CD4-positive, alpha-beta T cell treated with Interleukin-6 for 4 hours (primary cell): Measurements from ENCODE around the gene BSG.
A peak's percentile ranks its signal among the peaks of the same experiment; 100 is the strongest.

Experiments
- DNase-seq: peaks from one replicate; pipeline ENCODE4 v3.0.0-alpha.2; 2020; ENCODE audit warnings: mixed read lengths

Gene BSG

DNA sequence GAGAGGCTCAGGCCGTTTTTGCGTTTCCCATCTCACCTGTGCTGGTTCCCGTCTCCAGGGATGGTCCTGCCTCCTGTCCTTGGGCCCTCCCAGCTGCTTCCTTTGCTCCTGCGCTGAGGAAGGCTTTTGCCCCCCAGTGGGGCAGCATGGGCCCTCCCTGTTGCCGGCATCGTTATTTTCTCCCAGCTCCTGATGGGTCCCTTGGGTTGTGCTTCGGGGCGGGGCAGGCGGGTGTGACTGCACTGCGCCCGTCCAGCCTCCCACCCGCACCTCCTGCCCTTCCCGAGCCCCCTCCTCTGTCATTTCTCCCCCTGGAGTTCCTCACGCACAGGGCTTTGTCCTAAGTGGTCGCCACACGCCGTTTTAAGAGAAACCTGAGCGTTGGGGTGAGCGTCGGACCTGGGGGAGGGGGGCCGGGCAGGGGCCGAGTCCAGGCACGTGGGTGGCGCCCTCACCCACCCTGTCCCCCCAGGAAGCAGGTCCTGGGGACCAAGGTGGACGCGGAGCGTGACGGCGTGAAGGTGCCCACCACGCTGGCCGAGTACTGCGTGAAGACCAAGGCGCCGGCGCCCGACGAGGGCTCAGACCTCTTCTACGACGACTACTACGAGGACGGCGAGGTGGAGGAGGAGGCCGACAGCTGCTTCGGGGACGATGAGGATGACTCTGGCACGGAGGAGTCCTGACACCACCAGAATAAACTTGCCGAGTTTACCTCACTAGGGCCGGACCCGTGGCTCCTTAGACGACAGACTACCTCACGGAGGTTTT, 31.3 kb upstream of the BSG start:
- DNase-seq = no peak

DNA sequence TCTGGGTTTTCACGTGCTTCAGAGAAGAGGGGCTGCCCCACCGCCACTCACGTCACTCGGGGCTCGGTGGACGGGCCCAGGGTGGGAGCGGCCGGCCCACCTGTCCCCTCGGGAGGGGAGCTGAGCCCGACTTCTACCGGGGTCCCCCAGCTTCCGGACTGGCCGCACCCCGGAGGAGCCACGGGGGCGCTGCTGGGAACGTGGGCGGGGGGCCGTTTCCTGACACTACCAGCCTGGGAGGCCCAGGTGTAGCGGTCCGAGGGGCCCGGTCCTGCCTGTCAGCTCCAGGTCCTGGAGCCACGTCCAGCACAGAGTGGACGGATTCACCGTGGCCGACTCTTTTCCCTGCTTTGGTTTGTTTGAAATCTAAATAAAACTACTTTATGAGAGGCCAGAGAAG, 30.7 kb upstream of the BSG start:
- DNase-seq = no peak

DNA sequence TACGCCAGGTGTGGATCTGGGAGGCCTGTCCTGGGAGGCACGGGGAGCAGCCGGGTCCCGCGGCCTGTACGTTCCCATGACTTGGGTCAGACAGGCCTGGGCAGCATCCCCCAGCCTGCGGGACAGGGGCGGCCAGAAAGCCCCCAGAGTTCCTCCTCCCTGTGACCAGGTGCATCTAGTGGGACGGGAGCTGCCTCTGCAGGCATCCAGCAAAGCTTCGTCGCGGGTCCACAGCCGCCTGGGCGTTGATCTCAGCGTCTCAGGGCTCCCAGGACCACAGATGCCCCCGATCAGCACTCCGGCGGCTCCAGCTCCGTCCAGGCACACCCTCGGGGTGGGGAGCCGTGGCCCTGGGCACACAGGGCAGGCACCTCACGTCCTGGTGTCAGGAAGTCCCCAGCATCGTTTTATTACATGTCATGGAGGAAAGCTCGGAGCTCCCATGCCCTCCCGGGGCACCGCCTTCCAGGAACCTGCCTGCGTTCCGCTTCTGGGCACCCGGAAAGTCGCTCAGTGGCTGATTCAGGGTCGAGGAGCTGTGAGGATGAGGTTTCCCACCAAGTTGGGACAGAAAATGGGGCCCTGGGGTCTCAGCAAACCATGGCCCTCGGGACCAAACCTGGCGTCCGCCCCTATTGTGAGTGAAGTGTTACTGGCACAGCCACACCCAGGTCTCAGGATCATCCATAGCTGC, 30.1 kb upstream of the BSG start:
- no peak for DNase-seq

DNA sequence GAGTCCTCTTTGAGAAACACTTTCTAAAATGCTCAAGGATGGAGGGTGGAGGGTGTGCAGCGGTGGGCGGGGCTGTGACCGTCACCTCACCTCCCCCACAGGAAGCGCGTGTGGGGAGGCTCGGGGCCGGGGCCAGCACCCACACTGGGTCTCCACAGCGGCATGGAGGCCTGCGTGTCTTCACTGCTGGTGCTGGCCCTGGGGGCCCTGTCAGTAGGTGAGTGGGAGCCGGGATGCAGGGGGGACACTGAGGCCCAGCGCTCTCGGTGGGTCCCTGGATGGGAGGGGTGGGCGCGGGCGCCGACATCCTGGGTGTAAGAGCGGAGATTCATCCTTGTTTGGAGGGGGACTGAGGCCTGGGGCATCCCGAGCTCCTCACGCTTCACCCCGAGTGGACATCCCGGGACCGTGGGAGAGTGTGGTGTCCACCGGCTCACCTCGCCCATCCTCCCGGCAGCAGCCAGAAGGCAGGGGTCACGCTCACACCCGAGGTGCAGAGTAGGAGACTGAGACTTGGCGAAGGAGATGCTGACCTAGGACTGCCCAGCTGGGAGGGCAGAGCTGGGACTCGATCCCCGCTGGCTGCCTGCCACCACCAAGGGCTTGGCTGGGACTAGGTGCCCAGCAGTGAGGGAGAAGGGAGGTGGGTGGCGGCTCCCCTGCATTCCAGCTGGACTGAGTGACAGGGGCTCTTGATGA, 28.3 kb upstream of the BSG start, which contains the start of gene GZMM:
Gene GZMM, plus strand, starts transcription at position 144 of the 699 bp plus-strand sequence. Its CDS starts 19 bp downstream, at position 163.
- peak; percentile 87 for DNase-seq

DNA sequence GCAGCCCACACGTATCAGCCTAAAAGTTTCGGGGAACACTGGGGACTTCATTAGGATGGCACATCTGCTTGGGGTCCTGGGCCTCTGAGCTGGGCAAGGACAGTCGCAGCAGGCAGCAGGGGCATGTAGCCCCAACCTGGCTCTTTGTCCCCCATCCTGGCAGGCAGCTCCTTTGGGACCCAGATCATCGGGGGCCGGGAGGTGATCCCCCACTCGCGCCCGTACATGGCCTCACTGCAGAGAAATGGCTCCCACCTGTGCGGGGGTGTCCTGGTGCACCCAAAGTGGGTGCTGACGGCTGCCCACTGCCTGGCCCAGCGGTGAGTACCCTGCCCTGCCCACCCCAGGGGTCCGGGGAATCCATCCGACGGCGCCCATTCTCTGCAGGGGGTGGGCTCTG, 25.3 kb upstream of the BSG start:
- no peak for DNase-seq

DNA sequence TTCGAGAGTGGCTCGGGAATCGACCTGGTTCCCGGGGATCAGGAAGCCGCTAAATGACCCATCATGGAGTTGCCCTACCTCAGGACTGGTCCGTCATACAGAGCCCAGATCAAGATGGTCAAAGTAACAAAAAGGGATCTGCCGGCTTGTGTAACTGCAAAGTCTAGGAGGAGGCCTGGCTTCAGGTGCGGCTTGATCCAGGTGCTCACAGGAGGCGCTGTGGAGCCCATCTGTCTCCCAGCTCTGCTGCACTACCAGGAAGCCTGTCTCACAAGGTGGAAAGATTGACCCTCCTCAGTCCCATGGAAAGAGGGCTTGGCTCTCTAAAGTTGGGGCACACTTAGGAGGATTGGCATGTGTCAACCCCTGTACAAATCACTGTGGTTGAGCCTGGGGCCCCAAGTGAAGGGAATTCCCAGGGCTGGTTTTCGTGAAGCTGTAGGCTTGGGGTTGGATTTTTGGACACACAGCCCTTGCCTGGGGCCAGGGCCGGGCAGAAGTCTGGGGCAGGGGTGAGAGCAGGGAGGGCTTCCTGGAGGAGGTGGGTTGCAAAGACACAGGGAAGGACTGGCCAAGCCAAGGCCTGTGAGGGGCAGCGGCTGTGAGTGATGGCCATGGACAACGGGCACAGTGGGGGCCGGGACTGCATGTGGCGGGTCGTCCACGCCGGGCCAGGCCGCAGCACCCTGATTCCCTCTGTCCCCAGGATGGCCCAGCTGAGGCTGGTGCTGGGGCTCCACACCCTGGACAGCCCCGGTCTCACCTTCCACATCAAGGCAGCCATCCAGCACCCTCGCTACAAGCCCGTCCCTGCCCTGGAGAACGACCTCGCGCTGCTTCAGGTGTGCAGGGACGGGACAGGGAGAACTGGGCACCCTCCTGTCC, 24.3 kb upstream of the BSG start:
- DNase-seq = no peak

DNA sequence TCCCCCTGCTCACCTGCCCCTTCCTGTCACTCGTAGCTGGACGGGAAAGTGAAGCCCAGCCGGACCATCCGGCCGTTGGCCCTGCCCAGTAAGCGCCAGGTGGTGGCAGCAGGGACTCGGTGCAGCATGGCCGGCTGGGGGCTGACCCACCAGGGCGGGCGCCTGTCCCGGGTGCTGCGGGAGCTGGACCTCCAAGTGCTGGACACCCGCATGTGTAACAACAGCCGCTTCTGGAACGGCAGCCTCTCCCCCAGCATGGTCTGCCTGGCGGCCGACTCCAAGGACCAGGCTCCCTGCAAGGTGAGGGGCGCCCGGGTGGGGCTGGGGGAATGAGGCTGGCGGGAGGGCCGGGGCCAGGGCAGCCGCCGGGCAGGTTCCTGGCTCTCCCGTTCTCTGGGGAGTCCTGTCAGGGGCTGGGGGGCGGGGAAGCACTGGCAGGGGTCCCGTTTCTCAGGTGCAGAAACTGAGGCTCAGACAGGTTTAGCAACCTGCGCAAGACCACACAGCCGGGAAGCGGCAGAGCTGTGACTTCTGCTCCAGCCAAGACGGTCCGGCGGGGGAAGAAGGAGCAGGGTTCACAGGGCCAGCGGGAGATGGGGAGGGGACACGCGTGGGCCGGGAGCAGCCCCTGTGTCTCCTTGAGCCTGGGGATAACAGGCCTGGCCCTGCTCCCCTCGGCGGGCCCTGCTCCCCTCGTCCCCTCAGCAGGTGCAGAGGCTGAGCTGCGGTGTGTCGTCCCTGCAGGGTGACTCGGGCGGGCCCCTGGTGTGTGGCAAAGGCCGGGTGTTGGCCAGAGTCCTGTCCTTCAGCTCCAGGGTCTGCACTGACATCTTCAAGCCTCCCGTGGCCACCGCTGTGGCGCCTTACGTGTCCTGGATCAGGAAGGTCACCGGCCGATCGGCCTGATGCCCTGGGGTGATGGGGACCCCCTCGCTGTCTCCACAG, 23.2 kb upstream of the BSG start:
- no peak for DNase-seq

DNA sequence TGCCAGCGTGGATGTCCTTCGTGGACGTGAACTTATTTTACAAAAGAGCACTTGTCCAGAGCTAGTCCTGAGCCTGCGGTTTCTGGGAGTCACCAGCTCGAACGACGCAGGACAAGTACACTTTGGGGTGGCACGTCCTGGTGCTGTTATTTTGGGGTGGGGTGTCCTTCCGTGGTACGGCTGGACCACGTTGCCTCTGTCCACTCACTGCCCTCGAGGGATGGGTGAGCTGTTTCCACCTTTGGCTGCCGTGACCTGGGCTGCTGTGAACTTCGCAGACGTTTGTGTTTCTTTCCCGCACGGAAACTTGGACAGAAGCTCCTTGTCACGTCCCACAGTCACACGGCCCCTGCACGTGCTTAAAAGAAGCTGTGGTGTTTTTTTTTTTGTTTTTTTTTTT, 17.6 kb upstream of the BSG start:
- no peak for DNase-seq

DNA sequence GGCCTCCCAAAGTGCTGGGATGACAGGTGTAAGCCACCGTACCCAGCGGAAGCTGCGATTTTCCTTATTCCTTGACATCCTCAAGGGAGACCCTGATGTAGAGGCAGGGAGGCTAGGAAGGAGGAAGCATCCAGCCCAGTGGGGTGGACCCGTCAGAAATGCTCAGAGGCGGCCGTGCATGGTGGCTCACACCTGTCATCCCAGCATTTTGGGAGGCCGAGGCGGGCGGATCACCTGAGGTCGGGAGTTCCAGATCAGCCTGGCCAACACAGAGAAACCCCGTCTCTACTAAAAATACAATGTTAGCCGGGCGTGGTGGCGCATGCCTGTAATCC, 17.0 kb upstream of the BSG start:
- no peak for DNase-seq

DNA sequence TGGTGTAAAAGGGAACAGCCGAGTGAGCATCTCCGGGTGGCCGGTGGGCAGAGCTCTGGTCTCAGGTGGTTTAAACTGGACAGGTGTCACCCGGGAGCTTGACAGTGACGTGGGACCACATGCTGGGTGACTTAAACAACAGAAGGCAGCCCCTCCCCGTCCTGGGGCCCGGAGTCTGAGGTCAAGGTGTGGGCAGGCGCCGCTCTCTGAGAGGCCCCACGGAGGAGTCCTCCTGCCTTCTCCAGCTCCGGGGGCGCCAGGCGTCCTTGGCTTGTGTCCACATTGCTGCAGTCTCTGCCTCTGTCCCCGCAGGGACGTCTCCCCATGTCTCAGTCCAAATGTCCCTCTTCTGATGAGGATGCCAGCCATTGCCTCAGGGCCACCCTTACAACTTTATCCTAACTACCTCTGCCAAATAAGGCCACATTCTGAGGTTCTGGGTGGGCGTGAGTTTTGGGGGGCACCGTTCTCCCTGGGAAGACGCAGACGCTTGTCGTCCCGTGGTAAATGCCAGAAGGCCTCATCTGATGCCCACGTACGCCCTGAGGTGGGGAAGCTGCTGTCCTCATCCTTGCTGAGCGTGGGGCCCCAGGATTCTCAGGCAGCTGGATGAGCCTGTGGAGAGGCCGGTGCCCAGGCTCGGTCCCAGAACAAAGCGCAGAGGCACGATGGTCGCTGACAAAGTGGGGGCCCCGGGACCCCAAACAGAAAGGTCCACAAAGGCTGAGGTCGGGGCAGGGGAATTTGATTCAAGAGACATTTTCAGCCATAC, 15.6 kb upstream of the BSG start:
- DNase-seq = no peak

DNA sequence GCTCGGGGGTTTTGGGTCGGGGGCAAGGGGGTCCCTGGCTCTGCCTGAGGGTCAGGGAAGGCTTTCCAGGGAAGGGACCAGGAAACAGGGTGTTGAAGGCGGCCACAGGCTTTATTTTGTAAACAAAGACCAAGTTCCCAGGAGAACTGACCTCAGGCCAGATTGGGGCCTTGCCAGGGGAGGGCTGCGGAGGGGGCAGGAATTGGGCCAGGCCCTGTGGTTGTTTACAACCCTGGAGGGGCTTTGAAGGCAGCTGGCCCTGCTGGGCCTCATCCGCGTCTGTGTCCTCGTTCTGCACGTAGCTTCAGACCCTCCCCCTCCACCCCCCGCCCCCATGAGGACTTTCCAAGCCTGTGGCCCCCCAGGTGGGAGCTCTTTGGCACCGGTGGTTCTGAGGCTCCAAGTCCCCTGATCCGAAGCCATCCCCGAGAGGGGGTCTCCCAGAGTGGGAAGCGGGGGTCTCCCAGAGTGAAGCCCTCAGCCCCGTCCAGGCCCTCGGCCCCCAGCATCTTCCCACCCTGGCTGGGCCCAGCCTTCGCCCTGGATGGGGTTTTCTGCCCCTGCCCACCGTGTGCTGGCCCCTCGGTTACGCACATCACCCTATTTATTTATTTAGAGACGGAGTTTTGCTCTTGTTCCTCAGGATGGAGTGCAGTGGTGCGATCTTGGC, 13.5 kb upstream of the BSG start:
- no peak for DNase-seq

DNA sequence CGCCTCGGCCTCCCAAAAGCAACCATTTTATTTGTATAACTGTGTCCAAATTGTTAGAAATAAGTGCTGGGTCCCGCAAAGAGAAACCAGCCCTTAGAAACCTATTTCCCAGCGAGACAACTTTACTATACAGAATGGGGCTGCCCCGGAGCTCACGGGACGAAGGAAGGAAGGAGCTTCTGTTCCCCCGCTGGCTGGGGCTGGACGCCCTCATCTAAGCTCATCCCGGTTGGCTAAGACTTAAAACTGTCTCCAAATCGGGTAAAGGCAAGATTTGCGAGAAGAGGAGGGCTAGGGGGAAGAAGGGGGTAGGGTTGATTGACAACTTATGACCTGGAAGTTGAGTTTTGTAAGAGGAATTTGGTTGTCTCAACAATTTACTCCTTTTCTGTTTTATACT, 12.3 kb upstream of the BSG start:
- no peak for DNase-seq

DNA sequence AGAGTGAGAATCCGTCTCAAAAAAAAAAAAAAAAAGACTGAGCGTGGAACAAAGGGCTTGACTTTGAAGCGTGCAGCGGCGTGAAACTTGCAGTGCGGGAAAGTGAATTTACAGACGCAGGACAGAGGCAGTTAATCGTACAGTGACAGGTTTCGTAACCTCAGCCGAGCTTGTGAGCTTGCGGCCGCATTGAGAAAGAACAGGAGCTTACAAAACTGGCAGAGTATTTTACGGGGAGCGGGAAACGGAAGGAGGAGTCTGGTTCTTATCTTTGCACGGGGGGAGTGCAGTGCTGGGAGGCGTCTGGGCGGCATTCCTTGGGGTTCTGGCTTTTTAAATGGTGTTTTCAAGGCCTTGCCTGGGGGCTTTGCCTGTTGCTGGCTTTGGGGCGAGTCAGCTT, 6.0 kb upstream of the BSG start:
- no peak for DNase-seq

DNA sequence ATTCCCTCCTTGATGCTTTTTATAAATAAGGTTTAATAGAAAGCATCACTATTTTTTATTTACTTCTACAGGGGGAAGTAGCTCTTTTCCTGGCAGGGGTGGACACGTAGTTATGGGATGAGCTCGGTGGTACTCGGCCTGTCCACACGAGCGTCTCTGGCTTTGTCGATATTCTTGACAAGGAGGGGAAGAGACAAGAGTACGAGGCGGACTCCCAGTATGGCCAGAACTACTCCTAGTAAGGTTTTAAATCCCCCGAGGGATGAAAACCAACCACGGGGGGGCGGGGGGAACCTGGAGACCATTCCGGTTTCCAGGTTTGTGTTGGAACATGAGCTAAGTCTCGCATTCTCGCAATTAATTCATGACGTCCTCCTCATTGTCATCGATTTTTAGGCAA, 5.6 kb upstream of the BSG start:
- no peak for DNase-seq

DNA sequence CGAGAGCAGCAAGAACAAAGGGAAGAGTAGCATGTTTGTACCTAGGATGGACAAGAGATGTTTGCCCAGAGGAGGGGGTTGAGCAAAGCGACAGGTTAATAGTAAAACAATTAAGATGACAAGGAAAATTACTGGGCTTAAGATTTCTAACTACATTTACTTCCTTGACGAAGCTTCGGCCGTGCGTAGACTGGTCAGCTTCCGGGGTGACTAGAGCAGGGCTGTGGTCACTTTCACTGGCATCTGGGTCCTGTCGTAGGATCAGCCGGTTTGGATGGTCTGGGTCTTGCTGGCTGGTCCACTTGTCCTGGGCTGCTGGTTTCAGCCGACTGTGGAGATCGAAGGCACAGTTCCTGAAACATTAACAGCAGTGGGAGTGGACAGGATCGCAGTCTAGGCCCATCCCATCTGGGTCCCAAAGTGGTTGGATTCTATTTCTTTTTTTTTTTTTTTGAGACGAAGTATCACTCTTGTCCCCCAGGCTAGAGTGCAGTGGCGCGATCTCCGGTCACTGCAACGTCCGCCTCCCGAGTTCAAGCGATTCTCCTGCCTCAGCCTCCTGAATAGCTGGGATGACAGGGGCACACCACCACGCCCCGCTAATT, 5.0 kb upstream of the BSG start:
- DNase-seq = no peak

DNA sequence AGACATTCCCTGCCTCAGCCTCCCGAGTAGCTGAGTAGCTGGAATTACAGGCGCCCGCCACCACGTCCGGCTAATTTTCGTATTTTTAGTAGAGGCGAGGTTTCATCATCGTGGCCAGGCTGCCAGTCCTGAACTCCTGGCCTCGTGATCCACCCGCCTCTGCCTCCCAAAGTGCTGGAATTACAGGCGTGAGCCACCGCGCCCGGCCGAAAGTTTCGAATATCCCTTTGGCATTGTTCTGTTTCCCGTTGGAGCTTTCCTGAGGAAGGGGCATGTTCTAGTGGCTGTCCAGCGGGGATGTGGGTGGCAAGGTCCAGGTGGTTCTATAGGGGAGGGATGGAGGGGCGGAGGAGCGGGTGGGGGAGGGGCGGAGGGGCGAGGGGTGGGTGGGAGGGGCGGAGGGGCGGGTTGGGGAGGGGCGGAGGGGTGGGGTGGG, 2.1 kb upstream of the BSG start:
- no peak for DNase-seq

DNA sequence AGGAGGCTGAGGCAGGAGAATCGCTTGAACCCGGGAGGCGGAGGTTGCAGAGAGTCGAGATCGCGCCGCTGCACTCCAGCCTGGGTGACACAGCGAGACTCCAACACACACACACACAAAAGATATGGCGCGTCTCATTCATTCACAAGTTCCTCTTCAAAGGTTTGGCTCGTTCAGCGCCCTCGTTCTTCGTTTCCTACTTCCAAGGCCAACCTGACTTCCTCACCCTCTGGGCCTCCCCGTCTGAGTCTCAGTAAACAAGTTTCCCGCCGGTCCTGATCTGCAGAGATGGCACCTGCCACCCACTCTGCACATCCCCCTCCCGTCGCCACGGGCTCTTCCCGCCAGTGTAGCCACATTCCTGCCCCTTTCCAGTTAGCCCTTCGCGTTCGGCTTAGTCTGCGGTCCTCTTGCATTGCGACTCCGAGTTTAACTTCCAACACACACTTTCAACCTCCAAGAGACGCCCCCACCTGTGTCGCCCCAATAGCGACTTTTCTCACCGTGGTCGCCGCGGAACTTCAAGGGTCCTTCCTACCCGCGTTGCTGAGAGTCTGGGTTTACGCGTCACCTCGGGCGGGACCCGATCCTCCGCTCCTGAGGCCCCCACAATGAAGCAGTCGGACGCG, 1.3 kb upstream of the BSG start:
- DNase-seq = peak; percentile 66

DNA sequence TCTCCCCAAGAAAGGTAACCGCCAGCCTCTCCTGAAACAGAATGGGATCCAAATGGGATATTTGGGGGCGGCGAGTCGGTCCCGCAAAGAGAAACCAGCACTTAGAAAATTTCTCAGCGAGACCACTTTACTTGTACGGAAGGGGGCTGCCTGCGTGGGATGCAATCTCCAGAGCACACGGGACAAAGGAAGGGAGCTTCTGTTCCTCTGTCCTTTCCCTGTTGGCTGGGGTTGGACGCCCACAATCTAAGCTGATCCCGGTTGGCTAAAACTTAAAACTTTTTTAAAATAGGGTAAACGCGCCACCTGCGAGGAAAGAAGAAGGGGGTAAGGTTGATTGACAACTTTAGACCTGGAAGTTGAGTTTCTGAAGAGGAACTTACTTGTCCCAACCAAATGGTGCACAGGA, 826 bp upstream of the BSG start:
- peak; percentile 20 for DNase-seq

DNA sequence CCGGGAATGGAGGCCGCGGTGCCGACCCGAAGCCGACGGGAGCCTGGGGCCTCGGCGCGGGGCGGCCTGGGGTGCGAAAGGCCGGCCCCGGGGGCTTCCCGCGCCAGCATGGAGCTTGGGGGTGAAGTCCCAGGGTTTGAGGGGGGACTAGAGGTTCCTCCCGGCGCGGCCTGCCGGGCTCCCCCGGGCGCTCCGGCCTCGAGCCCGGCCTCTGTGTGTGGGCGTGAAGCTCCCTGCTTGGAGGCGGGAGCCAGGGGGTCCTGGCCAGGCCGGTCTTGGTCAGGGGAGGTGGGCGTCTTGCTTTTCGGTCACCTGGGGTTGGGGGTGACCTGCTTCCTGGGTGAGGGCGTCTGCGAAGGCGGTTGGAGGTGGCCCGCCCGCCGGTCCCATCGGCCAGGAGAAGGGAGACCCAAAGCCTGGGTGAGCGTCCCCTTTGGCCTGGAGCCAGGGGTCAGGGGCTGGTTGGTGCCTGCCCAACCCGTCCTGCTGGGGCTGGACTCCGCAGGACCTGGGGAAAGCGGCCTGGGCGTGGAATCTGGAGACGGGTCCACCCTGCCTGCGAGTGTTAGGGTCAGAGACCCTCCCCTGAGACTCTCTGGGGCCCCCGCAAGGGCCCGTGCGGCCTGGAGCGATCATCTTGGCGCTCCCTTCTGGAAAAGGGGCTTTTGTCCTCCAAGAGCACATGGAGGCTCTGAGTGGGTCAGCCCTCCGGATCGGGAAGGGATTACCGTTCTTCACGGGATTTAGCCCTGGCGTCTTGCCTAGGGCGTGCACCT, 535 bp downstream of the BSG start:
- no peak for DNase-seq
